Embryonic facial prominence (tissue), 1 donor: ENCODE measurements around the gene NOP16.

Experiments
- DNase-seq: peaks from one replicate; pipeline ENCODE4 v3.0.0-alpha.2; 2016; ENCODE audit errors: extremely low spot score

Gene NOP16

GRCh38 chr5:176360894-176361436, 27.4 kb downstream of the NOP16 start:
- DNase-seq: no peak

- DNase-seq: no peak
Observed at GRCh38 chr5:176359658-176360057, 28.7 kb downstream of the NOP16 start.

- no peak for DNase-seq
Observed at GRCh38 chr5:176356179-176356566, 32.2 kb downstream of the NOP16 start.

GRCh38 chr5:176355400-176356178, 32.8 kb downstream of the NOP16 start:
- no peak for DNase-seq

- no peak for DNase-seq
Observed at GRCh38 chr5:176353533-176353932, 34.9 kb downstream of the NOP16 start.

GRCh38 chr5:176352116-176352878, 36.1 kb downstream of the NOP16 start:
- DNase-seq: no peak

- no peak for DNase-seq
Observed at GRCh38 chr5:176350416-176350815, 38.0 kb downstream of the NOP16 start.

- no peak for DNase-seq
Observed at GRCh38 chr5:176342766-176343458, 45.5 kb downstream of the NOP16 start.

GRCh38 chr5:176342158-176342483, 46.3 kb downstream of the NOP16 start:
- no peak for DNase-seq

- DNase-seq: no peak
Observed at GRCh38 chr5:176341325-176342157, 46.9 kb downstream of the NOP16 start.

- no peak for DNase-seq
Observed at GRCh38 chr5:176339304-176339703, 49.1 kb downstream of the NOP16 start.

GRCh38 chr5:176337913-176338312, 50.5 kb downstream of the NOP16 start:
- DNase-seq: no peak

- no peak for DNase-seq
Observed at GRCh38 chr5:176334031-176334770, 54.2 kb downstream of the NOP16 start.
